ENCODE measurements around the gene ALDH5A1. TPM values are rescaled to one million over a fixed set of nuclear protein-coding genes. Genes with fewer than 3 reads are reported as not detected.

ALDH5A1 gene
- total and polyA plus RNA-seq, 2 donors (not counting 1 experiment from before 2014, with no cell fraction given) = 5.7 to 26.3 TPM

DNA sequence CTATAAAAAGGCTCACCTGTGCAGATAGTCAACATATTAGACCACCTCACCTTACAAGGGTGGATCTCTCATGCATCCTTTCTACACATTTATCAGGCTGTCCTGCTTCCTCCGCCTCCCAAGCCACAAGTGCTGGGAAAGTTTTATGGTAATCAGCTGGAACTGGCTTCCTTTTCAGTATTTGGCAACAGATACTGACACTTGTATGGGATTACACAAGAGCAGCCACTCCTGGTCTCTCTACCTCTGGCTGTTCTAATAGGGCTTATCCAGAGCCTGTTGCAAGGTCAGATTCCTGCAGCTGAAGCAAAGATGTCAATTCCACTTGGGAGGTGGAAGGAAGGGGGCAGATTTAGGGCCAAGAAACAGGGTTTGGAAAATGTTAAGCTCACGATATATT is 4.9 kb upstream of the ALDH5A1 start:
- Mint-ChIP-seq H3K27me3 (no peaks in the 10 kb centered on the region), H3K4me3 (no peak overlapping the region), H3K4me1 (peaks cover 12% of the 10 kb centered on the region), H3K9me3 (ENCODE audit: insufficient read depth) (no peaks in the 10 kb centered on the region), H3K27ac (no peak overlapping the region)
- intact Hi-C loops (cut with micrococcal nuclease) = loop anchor here (5.0 kb wide), 1 partner anchor 157 kb away; the partner anchor contains the start of gene KIAA0319
- DNase-seq (no peak), ATAC-seq (ENCODE audit: low read depth) (no peak)
- H3K4me3 ChIP-seq (ENCODE audit: control extremely low read depth in 1 of 5, extremely low read depth in 1 of 5, insufficient read depth in 1 of 5, low read depth in 2 of 5, low read length in 4 of 5) = no peak overlapping the region
- no CpG with 5 or more reads among the region's 2 CpGs for WGBS (ENCODE audit: insufficient coverage)
- TF ChIP-seq EZH2 (IDR thresholded peaks at IDR 0.05; ENCODE audit: borderline replicate concordance, insufficient read depth, low read depth, low read length, poor library complexity, severe bottlenecking) = no peak
- TF ChIP-seq, protein P1, sequence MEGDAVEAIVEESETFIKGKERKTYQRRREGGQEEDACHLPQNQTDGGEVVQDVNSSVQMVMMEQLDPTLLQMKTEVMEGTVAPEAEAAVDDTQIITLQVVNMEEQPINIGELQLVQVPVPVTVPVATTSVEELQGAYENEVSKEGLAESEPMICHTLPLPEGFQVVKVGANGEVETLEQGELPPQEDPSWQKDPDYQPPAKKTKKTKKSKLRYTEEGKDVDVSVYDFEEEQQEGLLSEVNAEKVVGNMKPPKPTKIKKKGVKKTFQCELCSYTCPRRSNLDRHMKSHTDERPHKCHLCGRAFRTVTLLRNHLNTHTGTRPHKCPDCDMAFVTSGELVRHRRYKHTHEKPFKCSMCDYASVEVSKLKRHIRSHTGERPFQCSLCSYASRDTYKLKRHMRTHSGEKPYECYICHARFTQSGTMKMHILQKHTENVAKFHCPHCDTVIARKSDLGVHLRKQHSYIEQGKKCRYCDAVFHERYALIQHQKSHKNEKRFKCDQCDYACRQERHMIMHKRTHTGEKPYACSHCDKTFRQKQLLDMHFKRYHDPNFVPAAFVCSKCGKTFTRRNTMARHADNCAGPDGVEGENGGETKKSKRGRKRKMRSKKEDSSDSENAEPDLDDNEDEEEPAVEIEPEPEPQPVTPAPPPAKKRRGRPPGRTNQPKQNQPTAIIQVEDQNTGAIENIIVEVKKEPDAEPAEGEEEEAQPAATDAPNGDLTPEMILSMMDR (IDR thresholded peaks at IDR 0.05) = no peak
- H3K79me2 ChIP-seq (ENCODE audit: control insufficient read depth, insufficient read depth, low read length) = peaks cover 4% of the 10 kb centered on the region
- H3K36me3 ChIP-seq (replicated peaks in 1 of 2; ENCODE audit: control extremely low read depth in 1 of 2, control insufficient read depth in 1 of 2, extremely low read depth in 1 of 2, insufficient read depth in 2 of 2, low read length in 1 of 2) = no peaks in the 10 kb centered on the region
- H3K4me1 ChIP-seq (ENCODE audit: control insufficient read depth in 2 of 2, insufficient read depth in 2 of 2, low read length in 2 of 2) = peaks cover 7 to 9% of the 10 kb centered on the region in 2 donors
- H3K9ac ChIP-seq (ENCODE audit: low read length) = no peak overlapping the region
- H2AFZ ChIP-seq (ENCODE audit: insufficient read depth, low read depth, low read length, poor library complexity, severe bottlenecking) = no peak overlapping the region
- H3K27me3 ChIP-seq (replicated peaks in 1 of 4; ENCODE audit: control extremely low read depth in 1 of 4, control insufficient read depth in 3 of 4, insufficient read depth in 4 of 4, low read length in 3 of 4) = no peaks in the 10 kb centered on the region
- POLR2A ChIA-PET = no interaction called here
- CTCF ChIA-PET = interaction anchor here (1.2 kb wide), 1 partner anchor 31 kb away, joined by 5 read pairs; no protein-coding TSS in a partner anchor
- H3K4me2 ChIP-seq (replicated peaks; ENCODE audit: low read depth, low read length, poor library complexity, severe bottlenecking) = no peak overlapping the region
- no peaks in the 10 kb centered on the region for H4K20me1 ChIP-seq (ENCODE audit: control insufficient read depth, insufficient read depth, low read length, poor library complexity, severe bottlenecking)
- no peak overlapping the region for H3K27ac ChIP-seq (ENCODE audit: low read length in 2 of 2)
- H3K9me3 ChIP-seq (ENCODE audit: control extremely low read depth in 1 of 3, control insufficient read depth in 2 of 3, insufficient read depth in 1 of 3, low read length in 2 of 3) = no peaks in the 10 kb centered on the region

DNA sequence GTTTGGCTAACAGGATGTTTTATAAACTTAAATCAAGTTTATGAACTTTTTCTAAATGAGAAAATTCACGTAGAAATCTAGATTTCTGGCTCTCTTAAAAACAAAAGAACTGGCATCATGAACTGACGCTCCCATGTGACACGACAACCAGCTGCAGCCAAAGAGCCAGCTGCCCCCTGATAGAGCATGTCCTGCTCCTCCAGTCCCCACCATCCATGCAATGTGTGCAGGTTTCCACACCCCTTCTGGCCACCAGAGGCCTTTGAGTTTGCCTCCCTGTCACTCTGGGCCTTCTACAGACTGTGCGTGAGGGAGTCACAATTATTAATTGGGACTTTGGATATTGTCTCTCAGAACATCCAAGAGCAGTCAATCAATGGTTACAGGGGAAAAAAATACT is 3.8 kb upstream of the ALDH5A1 start:
- Histone ChIP-seq H2AFZ (ENCODE audit: insufficient read depth, low read depth, low read length, poor library complexity, severe bottlenecking) (no peak overlapping the region), H3K4me3 (ENCODE audit: control extremely low read depth in 1 of 5, extremely low read depth in 1 of 5, insufficient read depth in 1 of 5, low read depth in 2 of 5, low read length in 4 of 5) (no peak overlapping the region), H3K4me2 (replicated peaks; ENCODE audit: low read depth, low read length, poor library complexity, severe bottlenecking) (no peak overlapping the region), H3K79me2 (ENCODE audit: control insufficient read depth, insufficient read depth, low read length) (peaks cover 4% of the 10 kb centered on the region), H3K9ac (ENCODE audit: low read length) (no peak overlapping the region), H3K9me3 (ENCODE audit: control extremely low read depth in 1 of 3, control insufficient read depth in 2 of 3, insufficient read depth in 1 of 3, low read length in 2 of 3) (no peaks in the 10 kb centered on the region), H3K27me3 (replicated peaks in 1 of 4; ENCODE audit: control extremely low read depth in 1 of 4, control insufficient read depth in 3 of 4, insufficient read depth in 4 of 4, low read length in 3 of 4) (no peaks in the 10 kb centered on the region), H4K20me1 (ENCODE audit: control insufficient read depth, insufficient read depth, low read length, poor library complexity, severe bottlenecking) (no peaks in the 10 kb centered on the region), H3K27ac (ENCODE audit: low read length in 2 of 2) (no peak overlapping the region), H3K36me3 (replicated peaks in 1 of 2; ENCODE audit: control extremely low read depth in 1 of 2, control insufficient read depth in 1 of 2, extremely low read depth in 1 of 2, insufficient read depth in 2 of 2, low read length in 1 of 2) (no peaks in the 10 kb centered on the region), H3K4me1 (ENCODE audit: control insufficient read depth in 2 of 2, insufficient read depth in 2 of 2, low read length in 2 of 2) (peaks cover 12 to 16% of the 10 kb centered on the region in 2 donors)
- peaks cover 20% of the 10 kb centered on the region for H3K4me1 Mint-ChIP-seq
- no peaks in the 10 kb centered on the region for H3K9me3 Mint-ChIP-seq (ENCODE audit: insufficient read depth)
- no peaks in the 10 kb centered on the region for H3K27me3 Mint-ChIP-seq
- no peak overlapping the region for H3K4me3 Mint-ChIP-seq
- no peak overlapping the region for H3K27ac Mint-ChIP-seq
- 97% methylated on average over 3 of the region's 4 CpGs for WGBS (ENCODE audit: insufficient coverage)
- TF ChIP-seq, protein P1 (IDR thresholded peaks at IDR 0.05) = no peak
- no peak for TF ChIP-seq EZH2 (IDR thresholded peaks at IDR 0.05; ENCODE audit: borderline replicate concordance, insufficient read depth, low read depth, low read length, poor library complexity, severe bottlenecking)
- intact Hi-C loops (cut with micrococcal nuclease) = loop anchor here (5.0 kb wide), 1 partner anchor 156 kb away; the partner anchor contains the start of gene KIAA0319
- CTCF ChIA-PET = interaction anchor here (1.2 kb wide), 1 partner anchor 30 kb away, joined by 5 read pairs; no protein-coding TSS in a partner anchor
- POLR2A ChIA-PET = no interaction called here
- no peak for ATAC-seq (ENCODE audit: low read depth)
- no peak for DNase-seq

Data from B cell (primary cell).